ENCODE measurements around the gene FGB. TPM values are rescaled to one million over a fixed set of nuclear protein-coding genes. Genes with fewer than 3 reads are reported as not detected.

Gene FGB
- total RNA-seq, 1 donor from 2014 or later, result not detected

DNA sequence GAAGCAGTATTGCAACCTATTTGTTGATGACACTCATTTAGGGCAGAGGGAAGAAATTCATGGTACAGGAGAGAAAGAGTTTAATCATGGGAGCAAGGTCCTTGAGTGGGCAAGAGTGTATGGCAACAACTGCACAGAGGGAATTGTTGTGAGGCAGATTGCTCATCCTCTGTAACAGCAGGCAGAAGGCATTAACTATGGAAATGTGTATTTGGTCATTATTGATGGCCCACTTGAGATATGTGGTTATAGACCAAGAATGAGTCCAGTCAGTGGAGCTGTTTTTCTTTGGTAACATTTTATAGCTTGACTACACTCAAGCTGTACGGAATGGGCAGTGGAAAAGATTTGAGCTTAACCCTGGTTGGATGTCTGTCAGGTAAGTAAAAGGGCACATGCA, 28.5 kb upstream of the FGB start:
- DNase-seq, result no peak
- POLR2A ChIA-PET, result no interaction called here
- Mint-ChIP-seq H3K36me3 (ENCODE audit: low read depth) (peaks cover 28% of the 10 kb centered on the region), H3K27me3 (no peaks in the 10 kb centered on the region), H3K4me1 (no peaks in the 10 kb centered on the region), H3K4me3 (no peak overlapping the region), H3K27ac (no peak overlapping the region), H3K9me3 (no peaks in the 10 kb centered on the region)
- CTCF ChIA-PET, result no interaction called here
- ATAC-seq (ENCODE audit: low read depth), result no peak
- intact Hi-C loops (cut with micrococcal nuclease), result no loop called here
- TF ChIP-seq, protein P1, sequence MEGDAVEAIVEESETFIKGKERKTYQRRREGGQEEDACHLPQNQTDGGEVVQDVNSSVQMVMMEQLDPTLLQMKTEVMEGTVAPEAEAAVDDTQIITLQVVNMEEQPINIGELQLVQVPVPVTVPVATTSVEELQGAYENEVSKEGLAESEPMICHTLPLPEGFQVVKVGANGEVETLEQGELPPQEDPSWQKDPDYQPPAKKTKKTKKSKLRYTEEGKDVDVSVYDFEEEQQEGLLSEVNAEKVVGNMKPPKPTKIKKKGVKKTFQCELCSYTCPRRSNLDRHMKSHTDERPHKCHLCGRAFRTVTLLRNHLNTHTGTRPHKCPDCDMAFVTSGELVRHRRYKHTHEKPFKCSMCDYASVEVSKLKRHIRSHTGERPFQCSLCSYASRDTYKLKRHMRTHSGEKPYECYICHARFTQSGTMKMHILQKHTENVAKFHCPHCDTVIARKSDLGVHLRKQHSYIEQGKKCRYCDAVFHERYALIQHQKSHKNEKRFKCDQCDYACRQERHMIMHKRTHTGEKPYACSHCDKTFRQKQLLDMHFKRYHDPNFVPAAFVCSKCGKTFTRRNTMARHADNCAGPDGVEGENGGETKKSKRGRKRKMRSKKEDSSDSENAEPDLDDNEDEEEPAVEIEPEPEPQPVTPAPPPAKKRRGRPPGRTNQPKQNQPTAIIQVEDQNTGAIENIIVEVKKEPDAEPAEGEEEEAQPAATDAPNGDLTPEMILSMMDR (IDR thresholded peaks at IDR 0.05), result no peak

DNA sequence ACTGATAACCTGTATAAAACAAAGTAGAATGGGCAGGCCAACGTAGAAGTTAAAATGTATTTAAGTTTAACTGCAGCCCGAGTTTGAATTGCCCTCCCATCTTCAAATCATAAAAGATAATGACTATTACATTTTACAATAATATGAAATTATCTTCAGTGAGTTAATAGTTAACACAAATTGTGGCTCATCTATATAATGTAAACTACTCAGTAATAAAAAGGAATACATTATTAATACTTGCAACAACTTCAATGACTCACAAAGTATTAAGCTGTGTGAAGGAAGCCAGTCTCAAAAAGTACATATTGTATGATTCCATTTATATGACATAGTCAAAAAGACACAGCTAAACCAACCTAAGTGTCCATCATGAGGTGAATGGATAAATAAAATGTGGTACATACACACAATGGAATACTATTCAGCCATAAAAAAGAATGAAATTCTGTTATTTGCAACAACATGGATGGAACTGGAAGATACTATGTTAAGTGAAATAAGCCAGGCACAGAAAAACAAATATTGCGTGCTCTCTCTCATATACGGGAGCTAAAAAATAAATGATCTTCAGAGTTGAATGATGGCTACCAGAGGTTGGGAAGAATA, 20.4 kb upstream of the FGB start:
- ATAC-seq (ENCODE audit: low read depth) (no peak), DNase-seq (no peak)
- intact Hi-C loops (cut with micrococcal nuclease), result no loop called here
- Mint-ChIP-seq H3K27me3 (no peaks in the 10 kb centered on the region), H3K4me1 (no peaks in the 10 kb centered on the region), H3K9me3 (peaks cover 4% of the 10 kb centered on the region), H3K27ac (no peak overlapping the region), H3K36me3 (ENCODE audit: low read depth) (peaks cover 80% of the 10 kb centered on the region), H3K4me3 (no peak overlapping the region)
- ChIA-PET POLR2A (no interaction called here), CTCF (no interaction called here)
- TF ChIP-seq, protein P1 (IDR thresholded peaks at IDR 0.05), result no peak

DNA sequence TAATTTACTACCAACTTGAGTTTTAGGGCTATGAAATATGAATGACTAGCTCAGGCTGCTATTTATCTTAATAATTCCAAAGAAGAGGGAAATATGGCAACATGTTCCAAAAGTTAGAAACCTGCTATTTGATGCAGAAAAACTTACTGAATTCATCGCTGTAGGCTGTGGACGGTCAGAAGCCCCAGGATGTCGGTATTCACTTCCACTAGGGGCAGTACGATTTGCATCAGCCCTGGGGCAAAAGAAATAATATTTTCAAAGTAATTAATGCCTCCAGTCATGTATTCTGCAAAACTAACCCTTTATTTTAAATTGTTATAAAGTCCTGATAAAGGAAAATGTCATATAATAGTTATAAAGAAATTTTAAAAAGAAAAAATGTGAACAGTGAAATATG, 17.1 kb upstream of the FGB start:
- no peak overlapping the region for H3K4me3 Mint-ChIP-seq
- H3K4me1 Mint-ChIP-seq, result peaks cover 21% of the 10 kb centered on the region
- CTCF ChIA-PET, result no interaction called here
- TF ChIP-seq, protein P1 (IDR thresholded peaks at IDR 0.05), result no peak
- ATAC-seq (ENCODE audit: low read depth) (no peak), DNase-seq (no peak)
- H3K27me3 Mint-ChIP-seq, result no peaks in the 10 kb centered on the region
- no peak overlapping the region for H3K27ac Mint-ChIP-seq
- intact Hi-C loops (cut with micrococcal nuclease), result no loop called here
- POLR2A ChIA-PET, result no interaction called here
- peaks cover 4% of the 10 kb centered on the region for H3K9me3 Mint-ChIP-seq
- peaks cover 66% of the 10 kb centered on the region for H3K36me3 Mint-ChIP-seq (ENCODE audit: low read depth)

DNA sequence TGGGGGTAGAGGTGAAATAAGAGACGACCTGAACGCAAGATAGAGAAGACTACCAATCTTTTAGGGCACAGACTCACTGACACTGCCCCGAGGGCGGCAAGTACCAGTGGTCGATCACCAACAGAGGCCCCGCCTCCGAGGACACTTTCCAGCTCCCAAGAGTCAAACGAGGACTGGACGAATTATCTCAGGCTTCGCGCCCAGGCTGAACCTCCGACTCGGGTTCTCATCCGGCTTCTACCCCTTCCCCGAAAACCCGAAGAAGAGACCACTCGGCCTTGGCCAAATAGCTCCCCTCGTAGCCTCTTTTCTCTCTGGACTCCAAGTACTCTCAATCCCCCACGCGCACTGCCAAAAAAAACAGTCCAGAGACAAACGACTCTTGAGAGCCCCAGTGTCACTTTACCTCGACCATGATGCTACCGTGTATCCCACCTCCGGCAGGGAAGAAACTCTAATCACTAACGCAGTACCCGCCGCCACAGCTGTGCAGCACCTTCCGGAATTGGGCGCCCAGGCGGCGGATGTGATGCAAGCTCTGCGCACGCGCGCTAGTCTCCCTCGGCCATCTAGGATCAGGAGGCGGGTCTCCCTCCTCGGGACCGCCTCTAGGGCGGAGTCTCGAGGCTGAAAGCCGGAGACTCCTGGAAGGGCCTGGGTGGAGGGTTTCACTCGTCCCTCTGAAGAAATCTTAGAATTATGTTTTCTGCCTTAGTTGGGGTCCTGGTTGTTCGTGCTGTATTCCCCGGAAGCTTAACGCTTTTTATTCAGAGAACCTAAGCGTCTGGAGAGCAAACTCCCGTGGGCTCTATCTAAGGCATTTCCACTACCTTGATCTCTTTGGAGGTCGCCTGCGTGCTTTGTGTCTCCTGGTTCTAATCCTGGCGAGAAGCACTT, 12.7 kb upstream of the FGB start, which contains the start of gene PLRG1:
Gene PLRG1, minus strand, starts transcription at position 507 of the 897 bp plus-strand sequence. Its CDS starts 92 bp downstream, at position 415.
- Mint-ChIP-seq H3K27me3 (no peaks in the 10 kb centered on the region), H3K4me3 (peak within 1 kb of the TSS; percentile 99), H3K9me3 (no peaks in the 10 kb centered on the region), H3K4me1 (peaks cover 26% of the 10 kb centered on the region), H3K36me3 (ENCODE audit: low read depth) (peaks cover 30% of the 10 kb centered on the region), H3K27ac (peak within 1 kb of the TSS; percentile 96)
- ATAC-seq (ENCODE audit: low read depth) (peak; percentile 95), DNase-seq (peak; percentile 93)
- ChIA-PET POLR2A (interaction anchor here (0.6 to 2.2 kb wide), 6 partner anchors 69 to 1404 kb away, joined by 3 to 10 read pairs (median 4); partner anchors contain the start of gene CTSO), CTCF (interaction anchor here (0.8 to 7.9 kb wide), 7 partner anchors 9 to 1403 kb away, joined by 3 to 124 read pairs (median 4); partner anchors contain the start of gene CTSO)
- intact Hi-C loops (cut with micrococcal nuclease), result loop anchor here (1.0 to 5.0 kb wide), 4 partner anchors 217 to 1403 kb away; partner anchors contain the start of genes CTSO and MAP9
- TF ChIP-seq, protein P1 (IDR thresholded peaks at IDR 0.05), result no peak
